ENCODE measurements around the gene CYB561D1.

CYB561D1 gene

DNA sequence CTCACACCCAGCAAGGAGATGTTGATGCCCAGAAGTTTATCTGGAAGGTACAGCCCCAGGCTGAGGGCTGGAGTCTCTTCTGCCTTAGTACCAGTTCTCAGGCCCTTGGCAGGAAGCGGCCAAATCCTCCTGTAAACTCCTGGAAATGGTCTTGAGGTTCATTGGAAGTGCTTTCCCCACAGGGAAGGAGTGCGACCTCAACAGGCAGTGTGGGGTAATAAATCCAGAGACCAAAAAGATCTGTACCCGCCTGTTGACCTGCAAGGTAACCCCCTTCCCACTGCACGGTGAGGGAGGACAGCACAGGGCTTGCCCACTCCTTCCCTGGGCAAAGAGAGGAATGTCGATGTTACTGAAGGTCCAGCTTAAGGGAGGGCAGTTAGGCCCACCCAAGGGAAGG, 5.7 kb upstream of the CYB561D1 start:
- DNase-seq (no peak), ATAC-seq (ENCODE audit: insufficient read depth, low read depth) (no peak)
- Histone ChIP-seq H3K27me3 (ENCODE audit: insufficient read depth, low read length, poor library complexity) (no peaks in the 10 kb centered on the region), H2AFZ (ENCODE audit: low read depth, low read length) (no peak overlapping the region), H3K27ac (ENCODE audit: low read length) (no peak overlapping the region), H4K20me1 (ENCODE audit: insufficient read depth, low read length) (no peaks in the 10 kb centered on the region), H3K4me2 (ENCODE audit: insufficient read depth, low read length) (no peak overlapping the region), H3K4me1 (ENCODE audit: insufficient read depth, low read length) (peaks cover 27% of the 10 kb centered on the region), H3K4me3 (ENCODE audit: low read depth in 1 of 2, low read length in 2 of 2) (no peak overlapping the region), H3K36me3 (ENCODE audit: insufficient read depth, low read length) (peaks cover 43% of the 10 kb centered on the region), H3K9ac (ENCODE audit: low read depth, low read length) (no peak overlapping the region), H3K79me2 (ENCODE audit: insufficient read depth, low read length) (peaks cover 11% of the 10 kb centered on the region), H3K9me3 (ENCODE audit: insufficient read depth, low read length, severe bottlenecking) (no peaks in the 10 kb centered on the region)
- TF ChIP-seq EZH2 (IDR thresholded peaks at IDR 0.05; ENCODE audit: borderline replicate concordance, low read depth, low read length, severe bottlenecking) = no peak
- TF ChIP-seq, protein P1, sequence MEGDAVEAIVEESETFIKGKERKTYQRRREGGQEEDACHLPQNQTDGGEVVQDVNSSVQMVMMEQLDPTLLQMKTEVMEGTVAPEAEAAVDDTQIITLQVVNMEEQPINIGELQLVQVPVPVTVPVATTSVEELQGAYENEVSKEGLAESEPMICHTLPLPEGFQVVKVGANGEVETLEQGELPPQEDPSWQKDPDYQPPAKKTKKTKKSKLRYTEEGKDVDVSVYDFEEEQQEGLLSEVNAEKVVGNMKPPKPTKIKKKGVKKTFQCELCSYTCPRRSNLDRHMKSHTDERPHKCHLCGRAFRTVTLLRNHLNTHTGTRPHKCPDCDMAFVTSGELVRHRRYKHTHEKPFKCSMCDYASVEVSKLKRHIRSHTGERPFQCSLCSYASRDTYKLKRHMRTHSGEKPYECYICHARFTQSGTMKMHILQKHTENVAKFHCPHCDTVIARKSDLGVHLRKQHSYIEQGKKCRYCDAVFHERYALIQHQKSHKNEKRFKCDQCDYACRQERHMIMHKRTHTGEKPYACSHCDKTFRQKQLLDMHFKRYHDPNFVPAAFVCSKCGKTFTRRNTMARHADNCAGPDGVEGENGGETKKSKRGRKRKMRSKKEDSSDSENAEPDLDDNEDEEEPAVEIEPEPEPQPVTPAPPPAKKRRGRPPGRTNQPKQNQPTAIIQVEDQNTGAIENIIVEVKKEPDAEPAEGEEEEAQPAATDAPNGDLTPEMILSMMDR (IDR thresholded peaks at IDR 0.05; ENCODE audit: borderline replicate concordance, extremely low read depth, low read length, poor library complexity, severe bottlenecking) = no peak

DNA sequence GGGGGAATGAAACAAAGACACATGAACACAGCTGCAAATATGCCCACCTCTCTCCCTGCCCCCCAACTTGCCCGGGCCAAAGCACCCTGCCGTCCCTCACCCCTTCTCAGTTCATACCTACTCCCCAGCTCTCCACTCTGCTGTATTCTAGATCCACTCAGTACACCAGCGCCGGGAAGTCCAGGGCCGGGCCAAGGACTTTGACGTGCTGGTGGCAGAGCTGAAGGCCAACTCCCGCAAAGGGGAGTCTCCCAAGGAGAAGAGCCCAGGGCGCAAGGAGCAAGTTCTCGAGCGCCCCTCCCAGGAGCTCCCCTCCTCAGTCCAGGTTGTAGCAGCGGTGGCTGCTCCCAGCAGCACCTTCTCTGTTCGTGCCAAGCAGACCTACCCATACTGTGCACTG, 5.2 kb upstream of the CYB561D1 start:
- H2AFZ ChIP-seq (ENCODE audit: low read depth, low read length) = no peak overlapping the region
- no peaks in the 10 kb centered on the region for H4K20me1 ChIP-seq (ENCODE audit: insufficient read depth, low read length)
- H3K79me2 ChIP-seq (ENCODE audit: insufficient read depth, low read length) = peaks cover 11% of the 10 kb centered on the region
- no peaks in the 10 kb centered on the region for H3K9me3 ChIP-seq (ENCODE audit: insufficient read depth, low read length, severe bottlenecking)
- peaks cover 43% of the 10 kb centered on the region for H3K36me3 ChIP-seq (ENCODE audit: insufficient read depth, low read length)
- H3K4me1 ChIP-seq (ENCODE audit: insufficient read depth, low read length) = peaks cover 29% of the 10 kb centered on the region
- no peak overlapping the region for H3K4me3 ChIP-seq (ENCODE audit: low read depth in 1 of 2, low read length in 2 of 2)
- ATAC-seq (ENCODE audit: insufficient read depth, low read depth) = no peak
- H3K4me2 ChIP-seq (ENCODE audit: insufficient read depth, low read length) = no peak overlapping the region
- TF ChIP-seq, protein P1 (IDR thresholded peaks at IDR 0.05; ENCODE audit: borderline replicate concordance, extremely low read depth, low read length, poor library complexity, severe bottlenecking) = no peak
- TF ChIP-seq EZH2 (IDR thresholded peaks at IDR 0.05; ENCODE audit: borderline replicate concordance, low read depth, low read length, severe bottlenecking) = no peak
- no peak for DNase-seq
- H3K9ac ChIP-seq (ENCODE audit: low read depth, low read length) = no peak overlapping the region
- H3K27ac ChIP-seq (ENCODE audit: low read length) = no peak overlapping the region
- H3K27me3 ChIP-seq (ENCODE audit: insufficient read depth, low read length, poor library complexity) = no peaks in the 10 kb centered on the region

DNA sequence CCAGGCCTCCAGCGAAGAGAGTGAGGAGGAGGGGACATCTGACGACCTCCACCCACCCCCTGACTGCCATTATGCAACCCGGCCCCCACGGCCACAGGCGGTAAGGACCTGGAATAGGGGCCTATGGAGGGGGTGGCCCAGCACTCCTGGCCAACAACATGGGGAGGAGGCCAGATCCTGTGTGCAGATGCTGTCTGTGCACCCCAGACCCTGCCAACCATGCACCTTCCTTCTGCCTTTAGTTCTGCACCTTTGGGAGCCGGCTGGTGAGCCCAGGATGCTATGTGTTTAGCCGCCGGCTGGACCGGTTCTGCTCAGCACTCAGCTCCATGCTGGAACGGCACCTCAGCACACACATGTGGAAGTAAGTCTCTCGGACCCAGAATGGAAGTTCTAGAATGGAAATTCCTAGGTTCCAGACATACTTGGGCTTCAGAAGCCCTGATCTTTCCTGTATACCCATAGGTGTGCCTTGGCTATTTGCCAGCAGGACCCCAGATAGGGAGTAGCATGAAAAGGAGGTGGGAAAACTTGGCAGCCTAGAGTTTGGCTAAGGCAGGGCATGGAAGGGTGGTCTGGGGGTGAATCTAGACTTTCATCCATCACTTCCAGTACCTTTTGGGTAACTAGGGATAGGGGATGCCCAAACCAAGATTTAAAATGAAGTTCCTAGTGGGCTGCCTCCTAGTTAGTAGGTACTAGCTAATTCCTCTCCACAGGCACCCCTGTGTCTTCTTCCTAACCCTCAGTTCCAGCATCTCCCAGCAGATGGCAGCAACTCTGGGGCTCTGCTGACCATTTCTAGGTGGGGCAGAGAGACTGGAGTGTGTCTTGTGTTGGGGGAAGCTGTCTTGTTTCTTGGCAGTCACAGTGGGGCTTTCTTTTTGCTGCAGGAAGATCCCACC, 3.6 kb upstream of the CYB561D1 start:
- Histone ChIP-seq H3K36me3 (ENCODE audit: insufficient read depth, low read length) (peaks cover 45% of the 10 kb centered on the region), H3K4me3 (ENCODE audit: low read depth in 1 of 2, low read length in 2 of 2) (no peak overlapping the region)
- DNase-seq = peak; percentile 79

More for the DNA sequence above, 3.6 kb upstream of the CYB561D1 start:
- TF ChIP-seq, protein P1 (IDR thresholded peaks at IDR 0.05; ENCODE audit: borderline replicate concordance, extremely low read depth, low read length, poor library complexity, severe bottlenecking) = peak; percentile 83
- TF ChIP-seq EZH2 (IDR thresholded peaks at IDR 0.05; ENCODE audit: borderline replicate concordance, low read depth, low read length, severe bottlenecking) = no peak
- no peaks in the 10 kb centered on the region for H3K9me3 ChIP-seq (ENCODE audit: insufficient read depth, low read length, severe bottlenecking)
- H3K4me1 ChIP-seq (ENCODE audit: insufficient read depth, low read length) = peaks cover 27% of the 10 kb centered on the region
- no peak overlapping the region for H3K9ac ChIP-seq (ENCODE audit: low read depth, low read length)
- no peaks in the 10 kb centered on the region for H3K27me3 ChIP-seq (ENCODE audit: insufficient read depth, low read length, poor library complexity)
- ATAC-seq (ENCODE audit: insufficient read depth, low read depth) = peak; percentile 40
- H3K27ac ChIP-seq (ENCODE audit: low read length) = no peak overlapping the region
- H3K79me2 ChIP-seq (ENCODE audit: insufficient read depth, low read length) = peaks cover 14% of the 10 kb centered on the region
- peaks cover 4% of the 10 kb centered on the region; the same call in 1 of the 2 replicates for H4K20me1 ChIP-seq (ENCODE audit: insufficient read depth, low read length)
- no peak overlapping the region for H2AFZ ChIP-seq (ENCODE audit: low read depth, low read length)
- H3K4me2 ChIP-seq (ENCODE audit: insufficient read depth, low read length) = no peak overlapping the region
